A549 (cell line): ENCODE results near the gene EVI5L. TPM values are rescaled to one million over a fixed set of nuclear protein-coding genes. Genes with fewer than 3 reads are reported as not detected.

ENCODE experiments used
- ATAC-seq, 2 experiments: fragments of 200-7000 bp in 1 of 2; fragments of >200 bp in 1 of 2; cut with Nextera tagmentation in 1 of 2; cut with Tn5 transposase in 1 of 2; 3 replicates each; pipeline versions ENCODE4 v1.8.0 to v1.9.1; 2018 to 2020; ENCODE audit warnings: mild to moderate bottlenecking in 1 of 2, moderate library complexity in 1 of 2
- CTCF ChIA-PET: fragments of 300-600 bp; sonication (Branson Sonifier 250); formaldehyde crosslinking; extraction: SDS; loops from one replicate; lab custom pipeline; 2021; ENCODE audit warnings: antibody characterized with exemption, inconsistent platforms; lab: Yijun Ruan, JAX
- POLR2A ChIA-PET: fragments of 350-600 bp; formaldehyde crosslinking; extraction: SDS; loops from one replicate; lab custom pipeline; 2021; ENCODE audit warnings: antibody characterized with exemption, inconsistent platforms; lab: Yijun Ruan, JAX
- DNase-seq, 2 experiments: peaks; one replicate each; pipeline versions ENCODE4 v3.0.0 to v3.0.0-alpha.2; 2011 to 2016; ENCODE audit warnings: low read depth in 1 of 2, low spot score in 1 of 2
- FAIRE-seq: peaks from 2 replicates; lab custom pipeline; 2011; peaks lifted over from hg19 to GRCh38; lab: Jason Lieb, UNC
- H3K27ac ChIP-seq, 2 experiments: fragments of >200 bp; sonication (Bioruptor Twin); formaldehyde crosslinking; 3 replicates each; pipeline ENCODE4 v1.5.1; 2016 to 2017
- H3K4me1 ChIP-seq: fragments of >200 bp; sonication (Bioruptor Twin); formaldehyde crosslinking; 3 replicates; pipeline ENCODE4 v1.6.1; 2016
- H3K4me2 ChIP-seq: fragments of >200 bp; sonication (Bioruptor Twin); formaldehyde crosslinking; 3 replicates; pipeline ENCODE4 v1.6.1; 2016
- H3K4me3 ChIP-seq: fragments of >200 bp; sonication (Bioruptor Twin); formaldehyde crosslinking; 3 replicates; pipeline ENCODE4 v1.5.1; 2016
- H3K9me3 ChIP-seq: fragments of >200 bp; sonication (Bioruptor Twin); formaldehyde crosslinking; 3 replicates; pipeline ENCODE4 v1.6.1; 2016
- CBX2 ChIP-seq: fragments of 200-600 bp; sonication (generic); IDR thresholded peaks from 2 replicates; pipeline ENCODE4 v1.6.1; 2016; ENCODE audit warnings: low read depth, mild to moderate bottlenecking, borderline replicate concordance
- CHD4 ChIP-seq: fragments of 200-600 bp; sonication (generic); IDR thresholded peaks from 2 replicates; pipeline ENCODE4 v1.6.1; 2016; ENCODE audit warnings: antibody characterized with exemption, mild to moderate bottlenecking, borderline replicate concordance
- FOSB ChIP-seq: fragments of 250-450 bp; sonication (Bioruptor Pico); IDR thresholded peaks from 2 replicates; pipeline ENCODE4 v1.5.0; 2020; ENCODE audit warnings: mild to moderate bottlenecking, moderate library complexity
- HEYL ChIP-seq: fragments of 250-450 bp; sonication (Bioruptor Pico); IDR thresholded peaks from 2 replicates; pipeline ENCODE4 v1.8.0; 2021; ENCODE audit warnings: mild to moderate bottlenecking, moderate library complexity
- HOXA7 ChIP-seq: fragments of 250-450 bp; sonication (Bioruptor Pico); IDR thresholded peaks from 2 replicates; pipeline ENCODE4 v1.5.0; 2020; ENCODE audit warnings: mild to moderate bottlenecking, moderate library complexity
- HOXB13 ChIP-seq: fragments of 250-450 bp; sonication (Bioruptor Pico); IDR thresholded peaks from 2 replicates; pipeline ENCODE4 v1.5.0; 2020; ENCODE audit warnings: low read depth, mild to moderate bottlenecking, moderate library complexity
- JUN ChIP-seq, 2 experiments: fragments of >200 bp; sonication (Bioruptor Twin); formaldehyde crosslinking; IDR thresholded peaks; 2 replicates in 1 of 2; 3 replicates in 1 of 2; pipeline ENCODE4 v1.6.1; 2016 to 2017
- MYC ChIP-seq: IDR thresholded peaks from 2 replicates; pipeline ENCODE4 v1.6.1; 2012; ENCODE audit warnings: mild to moderate bottlenecking, inconsistent platforms, low read length, improper control_type of control experiment, borderline replicate concordance
- NFE2L2 ChIP-seq: fragments of 150-350 bp; conservative IDR thresholded peaks from 2 replicates; pipeline ENCODE4 v1.6.1; 2014; ENCODE audit warnings: low read length
- NPAS2 ChIP-seq: fragments of 250-450 bp; sonication (Bioruptor Pico); IDR thresholded peaks from 2 replicates; pipeline ENCODE4 v1.8.0; 2022; ENCODE audit warnings: mild to moderate bottlenecking, moderate library complexity, borderline replicate concordance
- NR3C1 ChIP-seq: fragments of >200 bp; sonication (Bioruptor Twin); formaldehyde crosslinking; IDR thresholded peaks from 3 replicates; pipeline ENCODE4 v1.6.1; 2017
- PHF8 ChIP-seq: fragments of 200-600 bp; sonication (generic); IDR thresholded peaks from 2 replicates; pipeline ENCODE4 v1.6.1; 2016; ENCODE audit warnings: low read depth, mild to moderate bottlenecking, antibody characterized with exemption, moderate library complexity, borderline replicate concordance
- POLR2AphosphoS2 ChIP-seq: conservative IDR thresholded peaks from 2 replicates; pipeline ENCODE4 v1.6.1; 2012; ENCODE audit warnings: low read length, improper control_type of control experiment, inconsistent platforms
- RAD21 ChIP-seq, 2 experiments: fragments of >200 bp in 1 of 2; sonication (Bioruptor Twin) in 1 of 2; formaldehyde crosslinking in 1 of 2; IDR thresholded peaks in 1 of 2; conservative IDR thresholded peaks in 1 of 2; 2 replicates in 1 of 2; 3 replicates in 1 of 2; pipeline ENCODE4 v1.6.1; 2012 to 2018; ENCODE audit warnings: inconsistent platforms in 1 of 2
- RCOR1 ChIP-seq: fragments of 150-350 bp; IDR thresholded peaks from 2 replicates; pipeline ENCODE4 v1.6.1; 2014; ENCODE audit warnings: antibody characterized with exemption, low read length, low read depth
- RFX5 ChIP-seq: fragments of 450-650 bp; IDR thresholded peaks from 2 replicates; pipeline ENCODE4 v1.7.1; 2014; ENCODE audit warnings: antibody characterized with exemption, mild to moderate bottlenecking, moderate library complexity
- SREBF2 ChIP-seq: fragments of 450-650 bp; IDR thresholded peaks from 2 replicates; pipeline ENCODE4 v1.6.1; 2014; ENCODE audit warnings: mild to moderate bottlenecking, moderate library complexity
- TFCP2L1 ChIP-seq: fragments of 250-450 bp; sonication (Bioruptor Pico); IDR thresholded peaks from 2 replicates; pipeline ENCODE4 v1.5.0; 2021; ENCODE audit warnings: mild to moderate bottlenecking
- TP53 ChIP-seq: fragments of 250-450 bp; sonication (Bioruptor Pico); IDR thresholded peaks from 2 replicates; pipeline ENCODE4 v1.5.0; 2021; ENCODE audit warnings: mild to moderate bottlenecking, moderate library complexity
- ZFP36 ChIP-seq: fragments of 450-650 bp; IDR thresholded peaks from 2 replicates; pipeline ENCODE4 v1.6.1; 2014; ENCODE audit warnings: borderline replicate concordance; ENCODE audit not compliant: partially characterized antibody
- ZNF302 ChIP-seq: fragments of 250-450 bp; sonication (Bioruptor Pico); IDR thresholded peaks from 2 replicates; pipeline ENCODE4 v1.9.0; 2021; ENCODE audit warnings: inconsistent platforms, mild to moderate bottlenecking, moderate library complexity
- whole genome bisulfite sequencing: methylation state at CpG from one replicate; pipeline ENCODE4 v1.1.6; 2017; ENCODE audit errors: missing lambda C conversion rate; 5-methylcytosine and 5-hydroxymethylcytosine counted together
- polyA plus RNA-seq, 4 experiments: library from polyadenylated mRNA; depleted of rRNA in 3 of 4; stranded (reverse); fragments of >200 nt; fragmentation: RNase III in 1 of 4; extraction: RNeasy Plus Mini Kit Qiagen cat#74134 plus additional on column Dnase treatment in 1 of 4; gene quantifications; 2 replicates in 3 of 4; 3 replicates in 1 of 4; pipeline ENCODE4 v1.2.3, GENCODE V29; 2011 to 2017
- TF ChIP-seq, protein P1 (sequence below): IDR thresholded peaks from 2 replicates; pipeline ENCODE4 v1.6.1; 2012
- TF ChIP-seq, protein P2 (sequence below): fragments of 250-450 bp; sonication (Bioruptor Pico); IDR thresholded peaks from 2 replicates; pipeline ENCODE4 v1.5.0; 2020; ENCODE audit warnings: low read depth, mild to moderate bottlenecking, moderate library complexity
- TF ChIP-seq, protein P3 (sequence below): fragments of >200 bp; sonication (Bioruptor Twin); formaldehyde crosslinking; IDR thresholded peaks from 3 replicates; pipeline ENCODE4 v1.6.1; 2016
- TF ChIP-seq, protein P4 (sequence below): IDR thresholded peaks from 2 replicates; pipeline ENCODE4 v1.6.1; 2012

The EVI5L gene
- polyA plus RNA-seq, 2 of the 4 experiments (the other 2 are of a cell fraction) = 1.2 to 1.8 TPM

DNA sequence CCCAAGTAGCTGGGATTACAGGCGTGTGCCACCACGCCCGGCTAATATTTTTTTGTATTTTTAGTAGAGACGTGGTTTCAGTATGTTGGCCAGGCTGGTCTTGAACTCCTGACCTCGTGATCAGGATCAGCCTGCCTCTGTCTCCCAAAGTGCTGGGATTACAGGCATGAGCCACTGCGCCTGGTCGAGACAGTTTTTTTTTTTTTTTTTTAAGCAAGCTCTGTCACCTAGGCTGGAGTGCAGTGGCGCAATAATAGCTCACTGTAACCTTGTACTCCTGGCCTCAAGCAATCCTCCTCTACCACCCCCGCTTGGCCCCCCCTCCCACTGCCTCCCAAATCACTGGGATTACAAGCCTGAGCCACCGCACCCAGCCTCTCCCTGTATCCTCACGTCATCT lies 67.3 kb downstream of the EVI5L start:
- H3K4me2 ChIP-seq = no peak overlapping the region
- no peaks in the 10 kb centered on the region for H3K4me1 ChIP-seq
- no peak for TF ChIP-seq CHD4
- no peak for TF ChIP-seq HEYL (CRISPR knock-in tag)
- TF ChIP-seq, protein P1, sequence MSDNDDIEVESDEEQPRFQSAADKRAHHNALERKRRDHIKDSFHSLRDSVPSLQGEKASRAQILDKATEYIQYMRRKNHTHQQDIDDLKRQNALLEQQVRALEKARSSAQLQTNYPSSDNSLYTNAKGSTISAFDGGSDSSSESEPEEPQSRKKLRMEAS = no peak
- no peak for TF ChIP-seq HOXA7
- no peak for TF ChIP-seq ZNF302
- TF ChIP-seq TP53 (CRISPR knock-in tag) = no peak
- TF ChIP-seq JUN (IDR thresholded peaks at IDR 0.05) = no peak
- TF ChIP-seq HOXB13 = no peak
- TF ChIP-seq POLR2AphosphoS2 = no peak
- TF ChIP-seq CBX2 = no peak
- TF ChIP-seq RFX5 = no peak
- no peak for TF ChIP-seq MYC
- TF ChIP-seq FOSB (CRISPR knock-in tag) = no peak
- WGBS = 89% methylated on average over 6 of the region's 11 CpGs
- FAIRE-seq (no peak), ATAC-seq (no peak), DNase-seq (no peak)
- no peaks in the 10 kb centered on the region for H3K9me3 ChIP-seq
- H3K4me3 ChIP-seq = no peak overlapping the region
- ChIA-PET POLR2A (no interaction called here), CTCF (interaction anchor here (2.4 kb wide), 1 partner anchor 28 kb away, joined by 14 read pairs; no protein-coding TSS in a partner anchor)
- no peak overlapping the region for H3K27ac ChIP-seq

- no peak overlapping the region for H3K4me3 ChIP-seq
- H3K9me3 ChIP-seq = no peaks in the 10 kb centered on the region
- H3K4me1 ChIP-seq = no peaks in the 10 kb centered on the region
- ChIA-PET CTCF (interaction anchor here (0.9 to 2.6 kb wide), 4 partner anchors 13 to 218 kb away, joined by 3 to 13 read pairs (median 4); partner anchors contain the start of gene TRAPPC5), POLR2A (no interaction called here)
- 83% methylated on average over 12 of the region's 16 CpGs for WGBS
- no peak for DNase-seq
- no peak overlapping the region for H3K27ac ChIP-seq
- TF ChIP-seq TP53 (CRISPR knock-in tag) = no peak
- TF ChIP-seq NFE2L2 = no peak
- TF ChIP-seq RCOR1 = no peak
- no peak for TF ChIP-seq NR3C1
- TF ChIP-seq, protein P2, sequence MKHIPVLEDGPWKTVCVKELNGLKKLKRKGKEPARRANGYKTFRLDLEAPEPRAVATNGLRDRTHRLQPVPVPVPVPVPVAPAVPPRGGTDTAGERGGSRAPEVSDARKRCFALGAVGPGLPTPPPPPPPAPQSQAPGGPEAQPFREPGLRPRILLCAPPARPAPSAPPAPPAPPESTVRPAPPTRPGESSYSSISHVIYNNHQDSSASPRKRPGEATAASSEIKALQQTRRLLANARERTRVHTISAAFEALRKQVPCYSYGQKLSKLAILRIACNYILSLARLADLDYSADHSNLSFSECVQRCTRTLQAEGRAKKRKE (CRISPR knock-in tag) = no peak
- TF ChIP-seq PHF8 = no peak
- TF ChIP-seq FOSB (CRISPR knock-in tag) = no peak
- no peak for TF ChIP-seq SREBF2
- TF ChIP-seq ZFP36 = no peak
- TF ChIP-seq ZNF302 = no peak
- TF ChIP-seq, protein P1 = no peak
- no peak for TF ChIP-seq RAD21 (conservative IDR thresholded peaks at IDR 0.05 in 1 of 2, IDR thresholded peaks at IDR 0.05 in 1 of 2)
- TF ChIP-seq NPAS2 (CRISPR knock-in tag) = no peak
- TF ChIP-seq TFCP2L1 (CRISPR knock-in tag) = no peak
- TF ChIP-seq, protein P3, sequence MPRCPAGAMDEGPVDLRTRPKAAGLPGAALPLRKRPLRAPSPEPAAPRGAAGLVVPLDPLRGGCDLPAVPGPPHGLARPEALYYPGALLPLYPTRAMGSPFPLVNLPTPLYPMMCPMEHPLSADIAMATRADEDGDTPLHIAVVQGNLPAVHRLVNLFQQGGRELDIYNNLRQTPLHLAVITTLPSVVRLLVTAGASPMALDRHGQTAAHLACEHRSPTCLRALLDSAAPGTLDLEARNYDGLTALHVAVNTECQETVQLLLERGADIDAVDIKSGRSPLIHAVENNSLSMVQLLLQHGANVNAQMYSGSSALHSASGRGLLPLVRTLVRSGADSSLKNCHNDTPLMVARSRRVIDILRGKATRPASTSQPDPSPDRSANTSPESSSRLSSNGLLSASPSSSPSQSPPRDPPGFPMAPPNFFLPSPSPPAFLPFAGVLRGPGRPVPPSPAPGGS = no peak
- TF ChIP-seq CBX2 = no peak
- TF ChIP-seq, protein P4, sequence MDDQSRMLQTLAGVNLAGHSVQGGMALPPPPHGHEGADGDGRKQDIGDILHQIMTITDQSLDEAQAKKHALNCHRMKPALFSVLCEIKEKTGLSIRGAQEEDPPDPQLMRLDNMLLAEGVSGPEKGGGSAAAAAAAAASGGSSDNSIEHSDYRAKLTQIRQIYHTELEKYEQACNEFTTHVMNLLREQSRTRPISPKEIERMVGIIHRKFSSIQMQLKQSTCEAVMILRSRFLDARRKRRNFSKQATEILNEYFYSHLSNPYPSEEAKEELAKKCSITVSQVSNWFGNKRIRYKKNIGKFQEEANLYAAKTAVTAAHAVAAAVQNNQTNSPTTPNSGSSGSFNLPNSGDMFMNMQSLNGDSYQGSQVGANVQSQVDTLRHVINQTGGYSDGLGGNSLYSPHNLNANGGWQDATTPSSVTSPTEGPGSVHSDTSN = no peak
- H3K4me2 ChIP-seq = no peak overlapping the region
- FAIRE-seq = no peak
- no peak for ATAC-seq
Observed at GRCh38 chr19:7898967-7899366, 68.9 kb downstream of the EVI5L start.
